H9 (cell line): ENCODE measurements around the gene MATK. TPM values are rescaled to one million over a fixed set of nuclear protein-coding genes. Genes with fewer than 3 reads are reported as not detected.

Experiments used
- DNase-seq: peaks from one replicate; pipeline ENCODE4 v3.0.0-alpha.2; 2017
- H2AFZ ChIP-seq: one replicate; pipeline ENCODE4 v1.6.1; 2013; ENCODE audit warnings: mild to moderate bottlenecking, low read length, control low read depth, moderate library complexity
- H2AK5ac ChIP-seq: 2 replicates; pipeline ENCODE4 v1.6.1; 2013; ENCODE audit warnings: low read length, control low read depth, mixed read lengths; ENCODE audit not compliant: insufficient read length
- H2BK120ac ChIP-seq: one replicate; pipeline ENCODE4 v1.6.1; 2013; ENCODE audit warnings: low read depth, mild to moderate bottlenecking, low read length, control low read depth, inconsistent platforms; ENCODE audit not compliant: poor library complexity, severe bottlenecking
- H2BK12ac ChIP-seq: 2 replicates; pipeline ENCODE4 v1.6.1; 2013; ENCODE audit warnings: low read length, control low read depth, mixed read lengths, low read depth; ENCODE audit not compliant: insufficient read length
- H2BK15ac ChIP-seq: 2 replicates; pipeline ENCODE4 v1.6.1; 2013; ENCODE audit warnings: low read depth, low read length, control low read depth
- H2BK20ac ChIP-seq: one replicate; pipeline ENCODE4 v1.6.1; 2013; ENCODE audit warnings: low read depth, mild to moderate bottlenecking, low read length, control low read depth, inconsistent platforms; ENCODE audit not compliant: poor library complexity, severe bottlenecking
- H2BK5ac ChIP-seq: 2 replicates; pipeline ENCODE4 v1.6.1; 2013; ENCODE audit warnings: low read length, control low read depth, mixed read lengths; ENCODE audit not compliant: insufficient read length
- H3K14ac ChIP-seq: 2 replicates; pipeline ENCODE4 v1.6.1; 2013; ENCODE audit warnings: low read length, control low read depth; ENCODE audit not compliant: insufficient read depth
- H3K18ac ChIP-seq: 2 replicates; pipeline ENCODE4 v1.6.1; 2013; ENCODE audit warnings: low read depth, mild to moderate bottlenecking, mixed read lengths, low read length, control low read depth; ENCODE audit not compliant: insufficient read length
- H3K23ac ChIP-seq: 2 replicates; pipeline ENCODE4 v1.6.1; 2013; ENCODE audit warnings: low read length, control low read depth, mixed read lengths, low read depth; ENCODE audit not compliant: insufficient read length
- H3K23me2 ChIP-seq: 2 replicates; pipeline ENCODE4 v1.6.1; 2013; ENCODE audit warnings: low read depth, mild to moderate bottlenecking, mixed read lengths, low read length, control low read depth; ENCODE audit not compliant: insufficient read length, poor library complexity, severe bottlenecking
- H3K27ac ChIP-seq: 2 replicates; pipeline ENCODE4 v1.5.1; 2013; ENCODE audit warnings: low read length, control low read depth, mixed read lengths, low read depth; ENCODE audit not compliant: insufficient read length
- H3K27me3 ChIP-seq: 2 replicates; pipeline ENCODE4 v1.6.1; 2013; ENCODE audit warnings: low read length, control low read depth, inconsistent platforms; ENCODE audit not compliant: insufficient read depth
- H3K4ac ChIP-seq: 2 replicates; pipeline ENCODE4 v1.6.1; 2013; ENCODE audit warnings: low read depth, mild to moderate bottlenecking, control low read depth, inconsistent platforms, low read length, moderate library complexity
- H3K4me1 ChIP-seq: 2 replicates; pipeline ENCODE4 v1.6.1; 2013; ENCODE audit warnings: low read length, control low read depth, inconsistent platforms; ENCODE audit not compliant: insufficient read depth
- H3K4me2 ChIP-seq: 2 replicates; pipeline ENCODE4 v1.6.1; 2013; ENCODE audit warnings: low read length, control low read depth, mixed read lengths; ENCODE audit not compliant: insufficient read length, insufficient read depth
- H3K56ac ChIP-seq: 2 replicates; pipeline ENCODE4 v1.6.1; 2013; ENCODE audit warnings: low read depth, mild to moderate bottlenecking, mixed read lengths, low read length, control low read depth; ENCODE audit not compliant: insufficient read length
- H3K79me1 ChIP-seq: 2 replicates; pipeline ENCODE4 v1.6.1; 2013; ENCODE audit warnings: low read depth, mild to moderate bottlenecking, moderate library complexity, low read length, control low read depth, inconsistent platforms; ENCODE audit not compliant: insufficient read depth, poor library complexity, severe bottlenecking
- H3K79me2 ChIP-seq: 2 replicates; pipeline ENCODE4 v1.6.1; 2013; ENCODE audit warnings: low read length, control low read depth, inconsistent platforms; ENCODE audit not compliant: insufficient read depth
- H3K9ac ChIP-seq: 2 replicates; pipeline ENCODE4 v1.6.1; 2013; ENCODE audit warnings: low read length, control low read depth, mixed read lengths; ENCODE audit not compliant: insufficient read length; ENCODE audit errors: extremely low read depth
- H3K9me3 ChIP-seq: one replicate; pipeline ENCODE4 v1.6.1; 2013; ENCODE audit warnings: low read depth, low read length, inconsistent platforms; ENCODE audit not compliant: control insufficient read depth
- H3T11ph ChIP-seq: one replicate; pipeline ENCODE4 v1.6.1; 2013; ENCODE audit warnings: mild to moderate bottlenecking, low read length, control low read depth, inconsistent platforms
- H4K20me1 ChIP-seq: one replicate; pipeline ENCODE4 v1.6.1; 2013; ENCODE audit not compliant: control insufficient read depth, insufficient read length, insufficient read depth
- H4K5ac ChIP-seq: 2 replicates; pipeline ENCODE4 v1.6.1; 2013; ENCODE audit warnings: low read depth, mild to moderate bottlenecking, mixed read lengths, low read length, control low read depth; ENCODE audit not compliant: insufficient read length
- H4K8ac ChIP-seq: replicated peaks from 2 replicates; pipeline ENCODE4 v1.6.1; 2013; ENCODE audit warnings: low read length, control low read depth, mixed read lengths, low read depth; ENCODE audit not compliant: insufficient read length
- H4K91ac ChIP-seq: 2 replicates; pipeline ENCODE4 v1.6.1; 2013; ENCODE audit warnings: low read depth, mild to moderate bottlenecking, moderate library complexity, mixed read lengths, low read length, control low read depth; ENCODE audit not compliant: insufficient read length
- H3K27ac Mint-ChIP-seq, 3 experiments: 2 replicates in 2 of 3; 3 replicates in 1 of 3; pipeline ENCODE4 v1.8.0; 2020 to 2021; ENCODE audit warnings: mixed read lengths in 3 of 3, mild to moderate bottlenecking in 1 of 3, moderate library complexity in 1 of 3
- H3K27me3 Mint-ChIP-seq: 2 replicates; pipeline ENCODE4 v1.8.0; 2021; ENCODE audit warnings: low read depth, mild to moderate bottlenecking, moderate library complexity, mixed read lengths
- H3K36me3 Mint-ChIP-seq, 3 experiments: 2 replicates in 2 of 3; 3 replicates in 1 of 3; pipeline ENCODE4 v1.8.0; 2020 to 2021; ENCODE audit warnings: low read depth in 3 of 3, mixed read lengths in 3 of 3; ENCODE audit not compliant: insufficient read depth in 1 of 3
- H3K4me1 Mint-ChIP-seq, 2 experiments: 2 replicates each; pipeline ENCODE4 v1.8.0; 2020; ENCODE audit warnings: mixed read lengths in 2 of 2
- H3K4me3 Mint-ChIP-seq, 2 experiments: 2 replicates in 1 of 2; 3 replicates in 1 of 2; pipeline ENCODE4 v1.8.0; 2020 to 2021; ENCODE audit warnings: mild to moderate bottlenecking in 2 of 2, mixed read lengths in 2 of 2, moderate library complexity in 1 of 2
- H3K9me3 Mint-ChIP-seq, 2 experiments: 2 replicates in 1 of 2; 3 replicates in 1 of 2; pipeline ENCODE4 v1.8.0; 2020; ENCODE audit warnings: mild to moderate bottlenecking in 2 of 2, mixed read lengths in 2 of 2, moderate library complexity in 1 of 2
- CTCF ChIP-seq: fragments of 200-600 bp; sonication (generic); conservative IDR thresholded peaks from 3 replicates; pipeline ENCODE4 v1.8.0; 2021; ENCODE audit warnings: antibody characterized with exemption, mild to moderate bottlenecking
- WGBS: extraction: QIAGEN DNeasy Blood & Tissue Kit; methylation state at CpG from one replicate; pipeline ENCODE4 v1.1.7; 2013; ENCODE audit warnings: missing lambda C conversion rate, low lambda C conversion rate, mixed read lengths; ENCODE audit not compliant: insufficient read length; ENCODE audit errors: extremely low coverage; 5-methylcytosine and 5-hydroxymethylcytosine counted together
- total RNA-seq: library from RNA; stranded (reverse); gene quantifications from 2 replicates; pipeline ENCODE4 v1.2.1, GENCODE V29; 2021

The MATK gene
- total RNA-seq, 1 experiment from 2014 or later, result 13.5 TPM

- no peaks in the 10 kb centered on the region for H3K9me3 Mint-ChIP-seq
- H3K4me3 Mint-ChIP-seq, result no peak overlapping the region
- Histone ChIP-seq H2BK12ac (no peak overlapping the region), H3K56ac (no peak overlapping the region), H3K9me3 (no peaks in the 10 kb centered on the region), H2AK5ac (no peak overlapping the region), H3K4me1 (no peaks in the 10 kb centered on the region), H2BK15ac (no peak overlapping the region), H3K79me2 (no peaks in the 10 kb centered on the region), H2AFZ (no peak overlapping the region), H2BK5ac (no peak overlapping the region), H3K27me3 (no peaks in the 10 kb centered on the region), H3K27ac (no peak overlapping the region), H3K14ac (no peak overlapping the region; the same call in 1 of the 2 replicates), H2BK20ac (no peak overlapping the region), H4K91ac (no peak overlapping the region), H3K9ac (no peak overlapping the region), H2BK120ac (no peak overlapping the region), H3K23ac (no peak overlapping the region), H3K4ac (no peak overlapping the region), H4K8ac (no peak overlapping the region), H4K20me1 (no peaks in the 10 kb centered on the region), H3K23me2 (no peaks in the 10 kb centered on the region), H3K4me2 (no peak overlapping the region), H3T11ph (no peak overlapping the region), H4K5ac (no peak overlapping the region), H3K18ac (no peak overlapping the region), H3K79me1 (no peaks in the 10 kb centered on the region)
- no peak for TF ChIP-seq CTCF
- no peaks in the 10 kb centered on the region; a peak in 1 of 4 replicates for H3K4me1 Mint-ChIP-seq
- no CpG with 5 or more reads among the region's 32 CpGs for WGBS
- no peak for DNase-seq
- H3K27me3 Mint-ChIP-seq, result peaks cover 23% of the 10 kb centered on the region
- no peak overlapping the region for H3K27ac Mint-ChIP-seq
- H3K36me3 Mint-ChIP-seq, result no peaks in the 10 kb centered on the region
These were observed 39.2 kb upstream of the MATK start for GRCh38 chr19:3825286-3825956.
